HL-60 (cell line): ENCODE measurements around the gene ENPP7.

Experiments
- DNase-seq, 2 experiments: peaks; one replicate each; pipeline ENCODE4 v3.0.0-alpha.2; 2010 to 2020; ENCODE audit warnings: low read depth in 1 of 2, low spot score in 1 of 2
- H3K27ac ChIP-seq: fragments of 250-450 bp; sonication (Bioruptor Pico); replicated peaks from 2 replicates; pipeline ENCODE4 v1.5.1; 2020; ENCODE audit warnings: mild to moderate bottlenecking, moderate library complexity
- H3K27me3 ChIP-seq: fragments of 250-450 bp; sonication (Bioruptor Pico); 2 replicates; pipeline ENCODE4 v1.5.1; 2021; ENCODE audit warnings: mild to moderate bottlenecking, moderate library complexity; ENCODE audit not compliant: insufficient read depth, poor library complexity, severe bottlenecking
- H3K4me3 ChIP-seq: replicated peaks from 2 replicates; pipeline ENCODE4 v1.5.1; 2011; ENCODE audit warnings: mild to moderate bottlenecking, control low read depth, low read length; ENCODE audit not compliant: insufficient read depth
- GABPA ChIP-seq: IDR thresholded peaks from 2 replicates; pipeline ENCODE4 v1.6.1; 2012; ENCODE audit warnings: low read depth
- POLR2AphosphoS5 ChIP-seq: IDR thresholded peaks from 2 replicates; pipeline ENCODE4 v1.6.1; 2012; ENCODE audit warnings: low read depth
- SPI1 ChIP-seq: IDR thresholded peaks from 2 replicates; pipeline ENCODE4 v1.6.1; 2012; ENCODE audit warnings: low read depth, mild to moderate bottlenecking, borderline replicate concordance
- TF ChIP-seq, protein P1 (sequence below): IDR thresholded peaks from 2 replicates; pipeline ENCODE4 v1.6.1; 2012; ENCODE audit warnings: low read depth; ENCODE audit not compliant: insufficient replicate concordance
- TF ChIP-seq, protein P2 (sequence below): IDR thresholded peaks from one replicate; pipeline ENCODE4 v1.5.1; 2011; ENCODE audit warnings: low read length, control low read depth, inconsistent platforms; ENCODE audit not compliant: insufficient read depth

Gene ENPP7

DNA sequence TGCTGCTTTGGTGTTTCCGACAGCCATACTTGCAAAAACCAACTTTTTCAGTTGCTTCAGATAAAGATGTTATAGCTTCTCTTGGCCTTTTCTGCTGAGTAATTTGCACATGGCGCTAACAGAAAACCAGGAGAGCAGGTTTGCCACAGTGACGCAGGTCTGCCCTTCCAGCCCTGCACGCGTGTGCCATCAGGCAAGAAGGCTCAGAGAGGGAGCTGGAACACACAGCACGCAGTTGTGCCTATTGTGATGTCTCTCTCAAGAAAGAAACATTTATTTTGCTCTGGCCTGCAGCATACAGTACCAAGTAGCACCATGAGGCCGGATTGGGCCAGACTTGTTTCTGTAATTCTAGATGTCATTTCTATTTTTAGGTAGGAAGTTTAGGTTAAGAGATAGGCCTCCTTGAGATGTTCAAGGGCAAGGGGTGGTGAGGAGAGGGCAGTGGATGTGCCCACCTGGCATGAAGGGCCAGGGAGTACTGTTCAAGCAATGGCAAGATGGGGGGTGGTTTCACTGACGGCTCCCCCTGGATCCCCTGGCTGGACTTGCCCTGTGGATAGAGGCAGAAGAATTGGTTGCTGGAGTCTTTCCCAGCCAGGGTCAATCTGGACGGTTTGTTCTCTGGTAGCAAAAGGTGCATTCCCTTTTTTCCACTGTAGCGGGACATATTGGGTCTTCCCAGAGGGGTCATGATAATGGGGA, 49.1 kb downstream of the ENPP7 start:
- DNase-seq, result no peak
- Histone ChIP-seq H3K27ac (no peak overlapping the region), H3K27me3 (peaks cover 23% of the 10 kb centered on the region), H3K4me3 (no peak overlapping the region)
- TF ChIP-seq, protein P1, sequence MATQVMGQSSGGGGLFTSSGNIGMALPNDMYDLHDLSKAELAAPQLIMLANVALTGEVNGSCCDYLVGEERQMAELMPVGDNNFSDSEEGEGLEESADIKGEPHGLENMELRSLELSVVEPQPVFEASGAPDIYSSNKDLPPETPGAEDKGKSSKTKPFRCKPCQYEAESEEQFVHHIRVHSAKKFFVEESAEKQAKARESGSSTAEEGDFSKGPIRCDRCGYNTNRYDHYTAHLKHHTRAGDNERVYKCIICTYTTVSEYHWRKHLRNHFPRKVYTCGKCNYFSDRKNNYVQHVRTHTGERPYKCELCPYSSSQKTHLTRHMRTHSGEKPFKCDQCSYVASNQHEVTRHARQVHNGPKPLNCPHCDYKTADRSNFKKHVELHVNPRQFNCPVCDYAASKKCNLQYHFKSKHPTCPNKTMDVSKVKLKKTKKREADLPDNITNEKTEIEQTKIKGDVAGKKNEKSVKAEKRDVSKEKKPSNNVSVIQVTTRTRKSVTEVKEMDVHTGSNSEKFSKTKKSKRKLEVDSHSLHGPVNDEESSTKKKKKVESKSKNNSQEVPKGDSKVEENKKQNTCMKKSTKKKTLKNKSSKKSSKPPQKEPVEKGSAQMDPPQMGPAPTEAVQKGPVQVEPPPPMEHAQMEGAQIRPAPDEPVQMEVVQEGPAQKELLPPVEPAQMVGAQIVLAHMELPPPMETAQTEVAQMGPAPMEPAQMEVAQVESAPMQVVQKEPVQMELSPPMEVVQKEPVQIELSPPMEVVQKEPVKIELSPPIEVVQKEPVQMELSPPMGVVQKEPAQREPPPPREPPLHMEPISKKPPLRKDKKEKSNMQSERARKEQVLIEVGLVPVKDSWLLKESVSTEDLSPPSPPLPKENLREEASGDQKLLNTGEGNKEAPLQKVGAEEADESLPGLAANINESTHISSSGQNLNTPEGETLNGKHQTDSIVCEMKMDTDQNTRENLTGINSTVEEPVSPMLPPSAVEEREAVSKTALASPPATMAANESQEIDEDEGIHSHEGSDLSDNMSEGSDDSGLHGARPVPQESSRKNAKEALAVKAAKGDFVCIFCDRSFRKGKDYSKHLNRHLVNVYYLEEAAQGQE, result no peak
- no peak for TF ChIP-seq POLR2AphosphoS5
- no peak for TF ChIP-seq GABPA
- no peak for TF ChIP-seq SPI1
- TF ChIP-seq, protein P2, sequence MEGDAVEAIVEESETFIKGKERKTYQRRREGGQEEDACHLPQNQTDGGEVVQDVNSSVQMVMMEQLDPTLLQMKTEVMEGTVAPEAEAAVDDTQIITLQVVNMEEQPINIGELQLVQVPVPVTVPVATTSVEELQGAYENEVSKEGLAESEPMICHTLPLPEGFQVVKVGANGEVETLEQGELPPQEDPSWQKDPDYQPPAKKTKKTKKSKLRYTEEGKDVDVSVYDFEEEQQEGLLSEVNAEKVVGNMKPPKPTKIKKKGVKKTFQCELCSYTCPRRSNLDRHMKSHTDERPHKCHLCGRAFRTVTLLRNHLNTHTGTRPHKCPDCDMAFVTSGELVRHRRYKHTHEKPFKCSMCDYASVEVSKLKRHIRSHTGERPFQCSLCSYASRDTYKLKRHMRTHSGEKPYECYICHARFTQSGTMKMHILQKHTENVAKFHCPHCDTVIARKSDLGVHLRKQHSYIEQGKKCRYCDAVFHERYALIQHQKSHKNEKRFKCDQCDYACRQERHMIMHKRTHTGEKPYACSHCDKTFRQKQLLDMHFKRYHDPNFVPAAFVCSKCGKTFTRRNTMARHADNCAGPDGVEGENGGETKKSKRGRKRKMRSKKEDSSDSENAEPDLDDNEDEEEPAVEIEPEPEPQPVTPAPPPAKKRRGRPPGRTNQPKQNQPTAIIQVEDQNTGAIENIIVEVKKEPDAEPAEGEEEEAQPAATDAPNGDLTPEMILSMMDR, result no peak

DNA sequence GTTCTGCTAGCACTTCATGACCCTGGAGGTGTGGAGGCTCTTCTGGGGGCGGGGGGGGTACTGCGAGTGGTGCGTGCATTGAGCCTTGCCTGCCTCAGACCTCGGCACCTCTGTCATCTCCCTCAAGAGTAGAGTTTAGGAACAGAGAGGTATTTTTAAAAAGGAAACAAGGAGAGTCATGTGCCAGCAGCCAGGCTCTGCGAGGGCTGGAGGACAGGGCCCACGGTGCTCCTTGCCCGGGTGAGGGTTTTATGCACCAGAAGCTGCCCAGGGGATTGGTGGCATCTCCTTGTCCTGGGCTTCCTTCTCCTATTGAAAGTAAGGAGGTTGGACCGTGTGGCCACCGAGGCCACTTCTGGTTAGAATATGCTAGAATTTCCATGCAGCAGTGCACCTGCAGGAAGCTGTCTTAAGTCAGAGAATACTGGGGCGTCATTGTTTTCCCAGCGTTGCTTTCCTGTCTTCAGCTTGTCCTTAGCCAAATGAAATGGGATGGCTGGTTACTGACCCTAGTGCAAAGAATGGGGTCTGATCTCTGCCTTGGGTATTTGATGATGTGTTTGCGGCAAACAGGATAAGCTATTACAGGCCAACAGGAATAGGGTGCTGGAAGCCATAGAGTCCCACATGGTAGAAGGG, 50.4 kb downstream of the ENPP7 start:
- Histone ChIP-seq H3K27ac (no peak overlapping the region), H3K4me3 (no peak overlapping the region), H3K27me3 (peaks cover 17% of the 10 kb centered on the region)
- DNase-seq, result no peak
- TF ChIP-seq POLR2AphosphoS5 (no peak), GABPA (no peak), SPI1 (no peak)
- TF ChIP-seq, protein P1, result no peak
- TF ChIP-seq, protein P2, result no peak

DNA sequence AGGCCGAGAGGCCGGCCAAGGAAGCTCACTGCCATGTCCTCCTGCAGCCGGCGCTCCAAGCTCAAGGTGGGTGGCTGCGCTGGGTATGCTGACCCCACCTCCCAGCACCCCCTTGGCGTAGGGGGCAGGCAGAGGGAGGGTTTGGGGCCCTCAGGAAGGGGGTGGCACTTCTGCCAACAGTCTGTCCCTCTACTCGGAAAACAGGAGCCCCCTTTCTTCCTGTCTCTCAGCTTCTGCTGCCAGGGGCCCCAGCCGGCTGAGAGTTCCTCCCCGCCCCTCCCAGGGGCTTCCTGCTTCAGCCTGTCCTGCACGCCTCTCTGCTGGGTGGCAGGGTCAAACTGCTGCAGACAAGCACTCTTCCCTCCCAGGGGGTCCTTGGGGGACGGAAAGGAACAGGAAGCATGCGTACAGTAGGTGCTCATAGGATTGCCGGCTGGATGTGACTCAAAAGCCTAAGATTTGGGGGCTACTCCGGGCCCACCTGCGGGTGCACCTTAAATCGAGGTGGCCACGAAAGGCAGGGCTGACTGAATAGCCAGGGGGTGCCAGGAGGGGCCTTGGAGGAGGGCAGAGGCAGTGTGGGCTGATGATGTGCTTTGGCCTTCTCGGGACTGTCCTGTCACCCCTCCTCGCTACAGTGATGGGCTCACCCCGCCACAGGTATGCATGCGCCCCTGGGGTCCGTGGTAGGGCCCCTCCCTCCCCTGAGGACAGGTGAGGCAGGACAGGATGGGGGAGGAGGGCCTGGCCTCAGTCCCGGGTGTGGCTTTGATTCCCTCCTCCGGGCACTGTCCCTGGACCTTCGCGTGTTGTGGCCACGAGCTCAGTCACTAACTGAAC, 51.2 kb downstream of the ENPP7 start:
- H3K4me3 ChIP-seq, result no peak overlapping the region
- no peak overlapping the region for H3K27ac ChIP-seq
- TF ChIP-seq GABPA, result no peak
- TF ChIP-seq, protein P1, result no peak
- no peak for TF ChIP-seq SPI1
- no peak for TF ChIP-seq POLR2AphosphoS5
- TF ChIP-seq, protein P2, result no peak
- H3K27me3 ChIP-seq, result peaks cover 9% of the 10 kb centered on the region
- DNase-seq, result no peak
